Measurements from ENCODE around the gene CENPW.

DNA sequence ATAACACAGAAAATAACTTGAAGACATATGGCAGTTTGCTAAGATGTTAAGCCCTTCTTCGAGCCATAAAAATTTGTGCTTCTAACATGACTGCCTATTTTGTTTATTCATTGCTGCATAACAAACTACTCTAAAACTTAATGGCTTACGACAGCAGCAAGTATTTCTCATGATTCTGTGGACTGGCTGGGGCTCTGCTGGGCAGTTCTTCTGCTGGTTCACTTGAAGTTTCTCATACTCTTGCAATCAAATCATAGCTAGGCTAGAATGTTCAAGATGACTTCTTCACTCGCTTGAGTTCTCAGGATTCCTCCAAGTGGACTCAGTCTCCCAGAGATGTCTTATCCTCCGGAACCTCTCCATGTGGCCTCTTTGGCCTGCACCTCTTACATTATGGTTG lies 33.4 kb downstream of the CENPW start:
- TF ChIP-seq, protein P1, sequence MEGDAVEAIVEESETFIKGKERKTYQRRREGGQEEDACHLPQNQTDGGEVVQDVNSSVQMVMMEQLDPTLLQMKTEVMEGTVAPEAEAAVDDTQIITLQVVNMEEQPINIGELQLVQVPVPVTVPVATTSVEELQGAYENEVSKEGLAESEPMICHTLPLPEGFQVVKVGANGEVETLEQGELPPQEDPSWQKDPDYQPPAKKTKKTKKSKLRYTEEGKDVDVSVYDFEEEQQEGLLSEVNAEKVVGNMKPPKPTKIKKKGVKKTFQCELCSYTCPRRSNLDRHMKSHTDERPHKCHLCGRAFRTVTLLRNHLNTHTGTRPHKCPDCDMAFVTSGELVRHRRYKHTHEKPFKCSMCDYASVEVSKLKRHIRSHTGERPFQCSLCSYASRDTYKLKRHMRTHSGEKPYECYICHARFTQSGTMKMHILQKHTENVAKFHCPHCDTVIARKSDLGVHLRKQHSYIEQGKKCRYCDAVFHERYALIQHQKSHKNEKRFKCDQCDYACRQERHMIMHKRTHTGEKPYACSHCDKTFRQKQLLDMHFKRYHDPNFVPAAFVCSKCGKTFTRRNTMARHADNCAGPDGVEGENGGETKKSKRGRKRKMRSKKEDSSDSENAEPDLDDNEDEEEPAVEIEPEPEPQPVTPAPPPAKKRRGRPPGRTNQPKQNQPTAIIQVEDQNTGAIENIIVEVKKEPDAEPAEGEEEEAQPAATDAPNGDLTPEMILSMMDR (IDR thresholded peaks at IDR 0.05; ENCODE audit: insufficient read depth, low read length), result no peak
- TF ChIP-seq POLR2AphosphoS5 (IDR thresholded peaks at IDR 0.05; ENCODE audit: low read depth), result no peak
